Measurements from ENCODE around the gene PLCB1.

DNA sequence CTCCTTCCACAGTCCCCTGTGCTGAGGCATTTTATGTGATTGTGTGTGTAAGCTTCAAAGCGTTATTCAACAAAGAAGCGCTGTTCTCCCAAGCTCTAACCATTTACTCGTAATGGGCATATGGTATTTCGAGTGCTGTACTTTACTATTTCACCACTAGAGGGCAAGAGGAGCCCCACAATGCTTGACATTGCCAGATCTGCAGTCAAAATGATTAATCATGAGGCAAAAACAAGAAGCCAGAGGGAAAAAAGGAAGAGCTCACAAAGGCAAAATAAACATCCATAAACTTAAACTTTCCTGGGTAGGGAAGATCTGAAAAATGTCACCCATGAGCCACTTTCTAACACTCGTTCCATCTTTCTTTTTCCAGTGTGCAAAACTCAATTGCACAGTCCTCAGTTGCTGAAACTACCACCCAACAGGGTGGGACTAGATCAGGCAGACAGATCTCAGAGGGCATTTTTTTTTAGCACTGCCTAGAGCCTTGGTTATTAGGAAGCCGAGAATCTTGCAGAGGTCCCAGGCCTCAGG lies 721.8 kb downstream of the PLCB1 start:
- TF ChIP-seq, protein P1, sequence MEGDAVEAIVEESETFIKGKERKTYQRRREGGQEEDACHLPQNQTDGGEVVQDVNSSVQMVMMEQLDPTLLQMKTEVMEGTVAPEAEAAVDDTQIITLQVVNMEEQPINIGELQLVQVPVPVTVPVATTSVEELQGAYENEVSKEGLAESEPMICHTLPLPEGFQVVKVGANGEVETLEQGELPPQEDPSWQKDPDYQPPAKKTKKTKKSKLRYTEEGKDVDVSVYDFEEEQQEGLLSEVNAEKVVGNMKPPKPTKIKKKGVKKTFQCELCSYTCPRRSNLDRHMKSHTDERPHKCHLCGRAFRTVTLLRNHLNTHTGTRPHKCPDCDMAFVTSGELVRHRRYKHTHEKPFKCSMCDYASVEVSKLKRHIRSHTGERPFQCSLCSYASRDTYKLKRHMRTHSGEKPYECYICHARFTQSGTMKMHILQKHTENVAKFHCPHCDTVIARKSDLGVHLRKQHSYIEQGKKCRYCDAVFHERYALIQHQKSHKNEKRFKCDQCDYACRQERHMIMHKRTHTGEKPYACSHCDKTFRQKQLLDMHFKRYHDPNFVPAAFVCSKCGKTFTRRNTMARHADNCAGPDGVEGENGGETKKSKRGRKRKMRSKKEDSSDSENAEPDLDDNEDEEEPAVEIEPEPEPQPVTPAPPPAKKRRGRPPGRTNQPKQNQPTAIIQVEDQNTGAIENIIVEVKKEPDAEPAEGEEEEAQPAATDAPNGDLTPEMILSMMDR (IDR thresholded peaks at IDR 0.05): peak in 5 of 6 experiments; percentile 69 to 90 (median 84)
- no peak for TF ChIP-seq POLR2A (IDR thresholded peaks at IDR 0.05)

All from Peyer's patch (tissue), 4 donors.